ENCODE data around the gene PAX5.

DNA sequence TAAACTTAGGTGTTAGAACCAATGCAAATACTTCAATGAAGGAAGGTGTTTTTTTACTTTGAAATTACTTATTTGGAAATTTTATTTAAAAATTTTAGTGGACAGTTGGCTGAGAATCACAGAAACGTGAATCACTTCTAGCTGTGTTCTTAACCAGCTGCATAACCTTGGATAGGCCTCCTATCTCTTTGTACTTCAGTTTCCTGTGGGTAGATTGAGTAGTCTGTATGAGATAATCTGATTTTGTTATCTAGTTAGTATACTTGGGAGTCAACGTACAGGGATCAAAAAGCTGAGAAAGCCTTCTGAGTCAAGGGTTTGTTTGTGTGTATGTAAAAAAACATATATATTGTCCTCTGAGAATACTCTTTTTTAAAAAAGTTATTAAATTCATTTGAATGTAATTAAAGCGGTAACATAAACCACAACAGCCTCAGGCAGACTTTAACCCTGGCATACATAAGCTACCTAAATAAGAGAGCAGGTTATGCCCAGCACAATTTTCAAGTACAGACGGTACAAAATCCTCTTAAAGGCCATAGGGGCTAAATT, 48.2 kb upstream of the PAX5 start:
- TF ChIP-seq POLR2AphosphoS5 (IDR thresholded peaks at IDR 0.05) (no peak), POLR2A (IDR thresholded peaks at IDR 0.05) (no peak)

Measured in breast epithelium (tissue), 3 donors.